D341Med (cell line): ENCODE results near the gene ANKRD62.
A peak's percentile ranks its signal among the peaks of the same experiment; 100 is the strongest.

Source experiments
- DNase-seq: peaks from one replicate; pipeline ENCODE4 v3.0.0; 2012; ENCODE audit warnings: low spot score

ANKRD62 gene

GRCh38 chr18:12093520-12094257 lies at the start of gene ANKRD62:
ANKRD62 (plus strand) TSS chr18:12093843; CDS start chr18:12094018, 175 bp downstream.
- no peak for DNase-seq

GRCh38 chr18:12044591-12044990 lies 49.1 kb upstream of the ANKRD62 start:
- no peak for DNase-seq

DNA sequence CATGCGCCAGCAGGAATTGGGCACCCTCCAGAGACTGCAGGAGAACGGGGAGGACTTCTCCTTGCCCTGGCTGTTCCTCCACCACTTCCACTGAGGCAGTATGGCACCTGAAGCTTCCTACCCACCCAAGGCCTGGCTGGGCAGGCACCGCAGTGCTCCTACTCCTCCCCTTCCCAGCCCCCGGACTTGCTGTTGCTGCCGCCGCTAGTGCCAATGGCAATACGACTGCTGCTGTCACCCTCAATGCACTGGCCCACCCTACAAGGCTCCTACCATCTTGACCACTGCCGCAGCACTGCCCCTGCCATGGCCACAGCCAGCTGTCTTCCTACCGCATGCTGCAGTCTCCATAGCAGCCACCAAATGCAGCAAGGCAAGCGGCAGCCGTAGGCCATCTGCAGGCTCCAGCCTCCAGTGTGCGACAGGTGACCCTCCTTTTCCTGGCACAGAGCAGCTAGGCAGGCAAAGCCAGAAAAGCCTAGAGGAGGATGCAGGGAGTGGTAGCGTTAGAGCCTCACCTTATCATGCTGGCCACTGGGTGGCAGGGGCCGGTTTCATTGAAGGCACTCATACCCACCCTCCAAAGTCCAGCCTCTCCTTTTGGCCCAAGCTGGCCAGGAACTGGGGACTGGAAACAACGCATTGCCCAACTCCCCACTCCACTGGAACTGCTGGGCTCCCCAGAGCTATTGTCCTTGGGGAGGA lies 47.4 kb upstream of the ANKRD62 start:
- DNase-seq = no peak

GRCh38 chr18:12046751-12047335 lies 46.8 kb upstream of the ANKRD62 start:
- DNase-seq = peak; percentile 48

- DNase-seq = no peak
Measured at GRCh38 chr18:12048010-12048826, 45.4 kb upstream of the ANKRD62 start.

- DNase-seq = no peak
Measured at GRCh38 chr18:12048827-12049175, 44.8 kb upstream of the ANKRD62 start.

DNA sequence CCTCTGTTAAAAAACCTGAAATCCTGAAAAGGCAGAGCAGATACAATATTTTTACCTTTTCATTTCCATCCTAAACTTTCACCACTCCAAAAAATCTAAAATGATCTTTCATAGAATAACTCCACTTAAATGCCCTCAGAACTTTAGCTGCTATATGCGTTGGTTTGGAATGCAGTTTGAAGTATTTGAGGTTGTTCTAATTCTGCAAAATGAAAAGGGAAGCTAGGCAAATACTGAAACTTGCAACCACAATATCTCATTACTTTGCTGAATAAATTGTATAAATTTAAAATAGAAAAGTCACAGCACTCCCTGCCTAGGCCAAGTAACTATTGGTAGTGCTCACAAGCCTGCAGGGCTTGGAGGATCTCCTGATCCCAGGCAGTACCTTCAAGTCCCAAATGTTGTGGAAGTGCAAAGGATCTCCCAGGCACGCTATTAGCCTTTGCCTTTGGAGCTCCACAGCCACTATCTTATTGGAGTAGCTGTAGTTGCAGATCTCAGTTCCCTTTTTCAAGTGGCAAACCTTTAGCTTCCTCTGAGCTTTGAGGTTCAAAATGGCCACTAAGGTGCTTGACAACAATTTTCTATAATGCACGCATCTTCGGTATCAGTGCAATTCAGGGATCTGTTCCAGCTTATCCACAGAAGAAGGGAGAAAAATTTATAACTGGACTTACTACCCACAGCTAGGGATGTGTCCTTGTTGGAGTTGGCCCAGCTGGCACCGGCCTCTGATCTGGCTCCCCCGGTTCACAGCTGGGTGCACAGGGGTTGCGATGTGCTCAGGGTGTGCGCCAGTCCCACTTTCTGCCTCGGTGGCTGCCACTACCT lies 43.4 kb upstream of the ANKRD62 start:
- DNase-seq = no peak

DNA sequence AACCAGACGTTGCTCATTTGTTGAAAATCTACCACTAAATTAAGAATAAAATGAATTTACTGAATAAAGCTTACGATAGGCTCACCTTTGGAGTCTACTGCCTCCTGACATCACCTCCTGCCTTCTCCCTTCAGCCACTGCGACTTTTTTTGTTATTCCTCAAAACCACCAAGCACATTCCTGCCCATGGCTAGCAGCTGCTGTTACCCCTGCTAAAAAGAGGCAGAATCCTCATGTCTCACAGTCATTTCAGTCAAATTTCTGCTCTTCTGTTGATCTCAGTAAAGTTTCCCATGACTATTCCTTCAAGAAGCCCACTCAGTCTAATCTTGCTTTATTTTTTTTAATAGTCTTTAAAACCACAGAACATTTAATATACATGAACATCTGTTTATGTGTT lies 40.8 kb upstream of the ANKRD62 start:
- no peak for DNase-seq

- DNase-seq = no peak
Measured at GRCh38 chr18:12053289-12053688, 40.4 kb upstream of the ANKRD62 start.

- DNase-seq = no peak
Measured at GRCh38 chr18:12056034-12056883, 37.4 kb upstream of the ANKRD62 start.

DNA sequence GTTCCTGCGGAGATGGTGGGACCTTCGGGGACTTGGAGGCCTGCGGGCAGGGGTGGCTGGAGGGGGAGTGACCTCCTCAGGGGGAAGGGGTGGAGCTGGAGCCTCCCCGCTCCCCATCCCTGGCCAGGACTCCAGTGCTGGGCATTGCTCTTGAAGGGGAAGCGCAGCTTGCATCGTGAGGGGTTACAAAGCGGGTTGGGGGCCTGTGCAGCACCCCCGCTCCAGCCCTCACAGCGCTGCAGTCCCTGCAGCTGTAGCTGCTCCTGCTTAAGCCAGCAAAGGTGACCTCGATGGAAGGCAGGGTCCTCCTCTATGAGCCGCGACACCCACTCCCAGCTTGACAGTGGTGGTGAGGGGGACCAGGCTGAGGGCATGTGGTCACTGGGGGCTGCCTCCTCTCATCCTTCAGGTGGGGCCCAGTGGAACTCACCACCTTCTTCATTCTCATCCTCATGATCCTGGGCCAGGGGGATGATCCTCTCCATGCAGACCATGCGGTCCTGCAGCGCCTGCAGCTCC lies 36.7 kb upstream of the ANKRD62 start:
- no peak for DNase-seq

DNA sequence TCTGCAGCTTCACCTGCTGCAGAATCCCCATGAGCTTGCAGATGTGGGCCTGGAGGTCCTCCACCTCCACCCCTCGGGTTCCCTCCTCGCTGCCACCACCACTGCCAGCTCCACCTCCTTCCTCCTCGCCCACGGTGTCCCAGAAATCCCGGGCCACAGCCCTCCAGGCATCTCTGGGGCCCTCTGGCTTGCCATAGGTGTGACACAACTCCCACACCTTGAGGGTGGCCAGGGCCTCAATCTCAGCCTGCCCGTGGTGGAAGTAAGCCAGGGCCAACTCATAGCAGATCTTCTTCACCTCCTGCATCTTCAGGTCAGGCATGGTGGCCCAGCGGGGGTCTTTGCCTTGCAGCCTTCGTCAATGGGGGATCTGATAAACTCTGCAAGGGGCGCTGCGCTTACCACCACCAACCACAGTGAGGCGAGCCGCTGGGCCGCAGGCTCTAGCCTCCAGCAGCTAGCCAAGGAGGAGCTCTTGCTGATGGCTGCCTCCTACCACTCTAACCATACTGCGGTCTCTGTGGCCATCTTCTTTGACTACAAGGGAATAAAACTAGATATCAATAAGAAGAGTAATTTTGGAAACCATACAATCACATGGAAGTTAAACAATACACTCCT lies 36.1 kb upstream of the ANKRD62 start:
- no peak for DNase-seq

- DNase-seq = peak; percentile 38
Measured at GRCh38 chr18:12059334-12060181, 34.1 kb upstream of the ANKRD62 start.

DNA sequence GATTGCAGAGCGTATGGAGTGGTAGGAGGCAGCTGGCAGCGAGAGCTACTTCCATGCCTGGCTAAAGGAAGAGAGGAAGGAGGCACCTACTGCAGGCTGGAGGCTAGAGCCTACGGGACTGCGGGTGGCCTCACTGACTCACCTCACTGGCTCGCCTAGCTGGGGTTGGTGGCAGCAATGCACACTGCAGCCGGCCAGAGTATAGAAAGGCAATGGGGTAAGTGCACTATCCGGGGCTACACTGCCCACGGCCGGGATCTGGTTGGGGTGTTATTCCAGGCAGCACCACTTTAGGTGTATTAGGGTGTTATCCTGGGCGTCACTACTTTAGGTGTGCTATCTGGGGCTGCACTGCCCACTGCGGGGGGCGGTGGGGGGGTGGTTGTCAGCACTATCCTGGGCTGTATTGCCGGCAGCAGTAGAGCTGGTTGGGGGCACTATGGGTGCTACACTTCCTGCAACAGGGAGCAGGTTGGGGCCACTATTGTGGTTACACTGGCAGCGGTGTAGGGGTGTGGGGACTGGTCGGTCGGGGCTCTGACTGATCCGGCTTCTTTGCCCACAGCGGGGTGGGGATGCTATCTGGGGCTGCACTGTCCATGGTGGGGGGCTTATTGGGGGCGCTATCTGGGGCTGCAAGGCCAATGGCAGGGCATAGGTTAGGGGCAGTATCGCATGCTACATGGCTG lies 33.3 kb upstream of the ANKRD62 start:
- peak; percentile 39 for DNase-seq

GRCh38 chr18:12061685-12062084 lies 32.0 kb upstream of the ANKRD62 start:
- DNase-seq = no peak

DNA sequence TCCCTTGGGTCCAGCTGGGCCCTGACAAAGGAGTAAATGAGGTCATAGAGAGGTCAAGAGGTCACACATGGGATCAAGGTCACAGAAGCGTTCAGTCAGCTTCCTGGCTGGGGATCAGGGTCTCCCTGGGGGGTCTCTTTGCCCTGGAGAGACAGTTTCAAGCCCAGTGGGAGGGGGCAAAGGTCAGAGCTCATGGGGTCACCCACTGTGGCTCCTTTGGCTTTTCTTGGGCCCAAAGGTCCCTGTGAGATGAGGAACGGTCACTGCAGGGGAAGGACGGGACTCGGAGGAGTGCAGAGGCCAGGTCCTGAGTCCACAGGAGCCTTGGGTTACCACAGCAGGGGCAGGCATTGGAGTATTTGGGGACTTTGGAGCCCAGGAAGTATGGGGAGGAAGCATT lies 30.7 kb upstream of the ANKRD62 start:
- DNase-seq = no peak

DNA sequence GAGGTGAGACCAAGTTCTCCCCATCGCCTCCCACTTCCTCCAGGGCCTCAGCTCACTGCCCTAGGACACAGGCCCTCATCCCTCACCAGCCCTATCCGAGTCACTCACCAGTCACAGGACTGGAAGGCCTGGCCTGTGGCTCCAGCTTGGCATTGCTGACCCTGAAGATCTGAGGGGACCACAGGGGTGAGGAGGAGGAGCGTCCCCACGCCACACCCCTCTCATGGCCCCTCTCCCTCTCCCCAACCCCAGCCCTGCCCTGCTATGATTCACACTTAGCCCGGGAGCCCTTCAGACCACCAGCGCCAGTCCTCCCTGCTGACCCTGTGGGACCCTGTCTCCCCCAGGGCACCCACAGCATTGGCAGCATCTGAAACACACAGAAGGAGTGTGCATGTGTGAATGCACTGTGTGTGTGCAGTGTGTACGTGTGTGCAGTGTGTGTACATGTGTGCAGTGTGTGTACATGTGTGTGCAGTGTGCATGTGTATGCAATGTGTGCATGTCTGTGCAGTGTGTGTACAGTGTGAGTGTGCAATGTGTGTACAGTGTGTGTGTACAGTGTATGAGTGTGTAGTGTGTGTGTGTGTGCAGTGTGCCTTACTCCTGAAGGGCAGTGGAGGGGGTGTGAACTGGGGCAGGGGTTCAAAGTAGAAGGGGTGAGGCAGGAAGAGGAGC lies 29.4 kb upstream of the ANKRD62 start:
- DNase-seq = no peak

GRCh38 chr18:12065397-12065796 lies 28.2 kb upstream of the ANKRD62 start:
- no peak for DNase-seq
